ENCODE results near the gene FBL. TPM values are rescaled to one million over a fixed set of nuclear protein-coding genes. Genes with fewer than 3 reads are reported as not detected.
"Not testable (repeated sequence)": the region's sequence is repeated elsewhere in the genome, so short reads cannot be mapped to it uniquely, and the experiment has no call there.

The FBL gene
- total and polyA plus RNA-seq, 10 of the 15 experiments (the other 5 are each of a cell fraction or from before 2014, with no cell fraction given) = 156 to 1,083 (median 478) TPM

DNA sequence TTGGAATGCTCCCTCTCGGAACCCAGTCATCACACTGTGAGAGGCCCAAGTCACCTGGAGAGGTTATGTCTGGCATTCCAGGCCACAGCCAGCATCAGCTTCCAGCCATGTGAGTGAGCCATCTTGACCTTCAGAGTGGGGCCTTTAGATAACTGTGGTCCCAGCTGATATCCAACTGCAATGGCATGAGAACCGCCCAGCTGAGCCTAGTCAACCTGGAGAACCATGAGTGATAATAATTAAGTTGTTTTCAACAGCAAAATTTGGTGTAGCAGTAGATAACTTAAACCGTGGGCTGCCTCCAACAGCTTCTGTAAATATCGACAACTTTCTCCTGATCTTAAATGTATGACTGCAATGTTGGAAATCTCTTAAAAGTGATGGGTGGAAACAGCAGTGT, 36.8 kb downstream of the FBL start:
- Histone ChIP-seq H3K36me3 (ENCODE audit: control insufficient read depth in 2 of 2, insufficient read depth in 2 of 2, low read length in 1 of 2) (no peaks in the 10 kb centered on the region), H3K9ac (ENCODE audit: control insufficient read depth, insufficient read depth, low read length) (no peak overlapping the region), H3K27me3 (replicated peaks in 1 of 2; ENCODE audit: control insufficient read depth in 2 of 2, insufficient read depth in 2 of 2, low read length in 1 of 2) (no peaks in the 10 kb centered on the region), H4K20me1 (ENCODE audit: control insufficient read depth, insufficient read depth) (no peaks in the 10 kb centered on the region), H2AFZ (ENCODE audit: control insufficient read depth, low read depth, low read length) (no peak overlapping the region), H3K27ac (ENCODE audit: control insufficient read depth, insufficient read depth) (no peak overlapping the region), H3K4me2 (ENCODE audit: control insufficient read depth, insufficient read depth) (no peak overlapping the region), H3K9me3 (replicated peaks; ENCODE audit: control insufficient read depth, insufficient read depth, low read length) (no peaks in the 10 kb centered on the region; the same call in 2 of the 3 replicates), H3K4me1 (ENCODE audit: control insufficient read depth, insufficient read depth, low read length) (no peaks in the 10 kb centered on the region), H3K79me2 (ENCODE audit: control insufficient read depth, insufficient read depth, low read length) (no peaks in the 10 kb centered on the region), H3K4me3 (no peak overlapping the region)
- no peak for ATAC-seq
- POLR2A ChIA-PET = interaction anchor here (1.4 kb wide), 1 partner anchor 13 kb away, joined by 3 read pairs; no protein-coding TSS in a partner anchor
- BruUV-seq (replicated peaks) = no TSS peak
- SMC1A ChIA-PET (ENCODE audit: uncharacterized antibody, unreplicated experiment) = interaction anchor here (1.4 to 3.4 kb wide), 3 partner anchors 17 to 135 kb away, joined by 3 to 22 read pairs (median 5); no protein-coding TSS in a partner anchor
- DNase-seq (ENCODE audit: low read depth, low spot score) = no peak
- TF ChIP-seq, protein P1, sequence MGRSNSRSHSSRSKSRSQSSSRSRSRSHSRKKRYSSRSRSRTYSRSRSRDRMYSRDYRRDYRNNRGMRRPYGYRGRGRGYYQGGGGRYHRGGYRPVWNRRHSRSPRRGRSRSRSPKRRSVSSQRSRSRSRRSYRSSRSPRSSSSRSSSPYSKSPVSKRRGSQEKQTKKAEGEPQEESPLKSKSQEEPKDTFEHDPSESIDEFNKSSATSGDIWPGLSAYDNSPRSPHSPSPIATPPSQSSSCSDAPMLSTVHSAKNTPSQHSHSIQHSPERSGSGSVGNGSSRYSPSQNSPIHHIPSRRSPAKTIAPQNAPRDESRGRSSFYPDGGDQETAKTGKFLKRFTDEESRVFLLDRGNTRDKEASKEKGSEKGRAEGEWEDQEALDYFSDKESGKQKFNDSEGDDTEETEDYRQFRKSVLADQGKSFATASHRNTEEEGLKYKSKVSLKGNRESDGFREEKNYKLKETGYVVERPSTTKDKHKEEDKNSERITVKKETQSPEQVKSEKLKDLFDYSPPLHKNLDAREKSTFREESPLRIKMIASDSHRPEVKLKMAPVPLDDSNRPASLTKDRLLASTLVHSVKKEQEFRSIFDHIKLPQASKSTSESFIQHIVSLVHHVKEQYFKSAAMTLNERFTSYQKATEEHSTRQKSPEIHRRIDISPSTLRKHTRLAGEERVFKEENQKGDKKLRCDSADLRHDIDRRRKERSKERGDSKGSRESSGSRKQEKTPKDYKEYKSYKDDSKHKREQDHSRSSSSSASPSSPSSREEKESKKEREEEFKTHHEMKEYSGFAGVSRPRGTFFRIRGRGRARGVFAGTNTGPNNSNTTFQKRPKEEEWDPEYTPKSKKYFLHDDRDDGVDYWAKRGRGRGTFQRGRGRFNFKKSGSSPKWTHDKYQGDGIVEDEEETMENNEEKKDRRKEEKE (IDR thresholded peaks at IDR 0.05) = no peak
- TF ChIP-seq, protein P2, sequence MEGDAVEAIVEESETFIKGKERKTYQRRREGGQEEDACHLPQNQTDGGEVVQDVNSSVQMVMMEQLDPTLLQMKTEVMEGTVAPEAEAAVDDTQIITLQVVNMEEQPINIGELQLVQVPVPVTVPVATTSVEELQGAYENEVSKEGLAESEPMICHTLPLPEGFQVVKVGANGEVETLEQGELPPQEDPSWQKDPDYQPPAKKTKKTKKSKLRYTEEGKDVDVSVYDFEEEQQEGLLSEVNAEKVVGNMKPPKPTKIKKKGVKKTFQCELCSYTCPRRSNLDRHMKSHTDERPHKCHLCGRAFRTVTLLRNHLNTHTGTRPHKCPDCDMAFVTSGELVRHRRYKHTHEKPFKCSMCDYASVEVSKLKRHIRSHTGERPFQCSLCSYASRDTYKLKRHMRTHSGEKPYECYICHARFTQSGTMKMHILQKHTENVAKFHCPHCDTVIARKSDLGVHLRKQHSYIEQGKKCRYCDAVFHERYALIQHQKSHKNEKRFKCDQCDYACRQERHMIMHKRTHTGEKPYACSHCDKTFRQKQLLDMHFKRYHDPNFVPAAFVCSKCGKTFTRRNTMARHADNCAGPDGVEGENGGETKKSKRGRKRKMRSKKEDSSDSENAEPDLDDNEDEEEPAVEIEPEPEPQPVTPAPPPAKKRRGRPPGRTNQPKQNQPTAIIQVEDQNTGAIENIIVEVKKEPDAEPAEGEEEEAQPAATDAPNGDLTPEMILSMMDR (IDR thresholded peaks at IDR 0.05 in 2 of 3, conservative IDR thresholded peaks at IDR 0.05 in 1 of 3; ENCODE audit: control insufficient read depth in 2 of 3, extremely low read depth in 1 of 3, insufficient read depth in 1 of 3, low read depth in 3 of 3, low read length in 3 of 3) = no peak
- TF ChIP-seq, protein P3, sequence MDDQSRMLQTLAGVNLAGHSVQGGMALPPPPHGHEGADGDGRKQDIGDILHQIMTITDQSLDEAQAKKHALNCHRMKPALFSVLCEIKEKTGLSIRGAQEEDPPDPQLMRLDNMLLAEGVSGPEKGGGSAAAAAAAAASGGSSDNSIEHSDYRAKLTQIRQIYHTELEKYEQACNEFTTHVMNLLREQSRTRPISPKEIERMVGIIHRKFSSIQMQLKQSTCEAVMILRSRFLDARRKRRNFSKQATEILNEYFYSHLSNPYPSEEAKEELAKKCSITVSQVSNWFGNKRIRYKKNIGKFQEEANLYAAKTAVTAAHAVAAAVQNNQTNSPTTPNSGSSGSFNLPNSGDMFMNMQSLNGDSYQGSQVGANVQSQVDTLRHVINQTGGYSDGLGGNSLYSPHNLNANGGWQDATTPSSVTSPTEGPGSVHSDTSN (IDR thresholded peaks at IDR 0.05; ENCODE audit: insufficient replicate concordance, low read depth, low read length) = no peak
- WGBS (ENCODE audit: insufficient coverage, insufficient replicate concordance, low lambda C conversion rate, missing lambda C conversion rate) = 73% methylated on average over 4 of the region's 4 CpGs
- RAD21 ChIA-PET (ENCODE audit: unreplicated experiment) = no interaction called here
- no peak for FAIRE-seq
- intact Hi-C loops (cut with micrococcal nuclease; ENCODE audit: unreplicated experiment) (no loop called here), in situ Hi-C loops (cut with MboI) (no loop called here)
- CTCF ChIA-PET = interaction anchor here (1.0 to 1.9 kb wide), 4 partner anchors 17 to 35 kb away, joined by 3 to 13 read pairs (median 9); no protein-coding TSS in a partner anchor

DNA sequence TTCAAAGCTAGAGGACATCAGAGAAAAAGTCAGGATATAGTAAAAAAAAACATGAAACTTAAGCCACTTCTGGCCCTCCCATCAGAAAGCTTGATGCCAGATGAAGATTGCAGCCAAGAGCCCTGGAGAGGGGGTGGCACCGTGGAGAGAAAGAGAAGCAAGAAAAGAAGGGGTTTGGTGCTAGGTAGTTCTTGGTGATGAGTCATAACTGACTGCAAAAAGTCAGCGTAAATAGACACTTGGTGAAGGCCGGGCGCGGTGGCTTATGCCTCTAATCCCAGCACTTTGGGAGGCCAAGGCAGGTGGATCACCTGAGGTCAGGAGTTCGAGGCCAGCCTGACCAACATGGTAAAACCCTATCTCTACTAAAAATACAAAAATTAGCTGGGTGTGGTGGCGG, 37.5 kb downstream of the FBL start:
- RAD21 ChIA-PET (ENCODE audit: unreplicated experiment); H3K79me2 ChIP-seq (ENCODE audit: control insufficient read depth, insufficient read depth, low read length); H3K4me3 ChIP-seq; H3K4me1 ChIP-seq (ENCODE audit: control insufficient read depth, insufficient read depth, low read length); in situ Hi-C loops (cut with MboI); H3K9ac ChIP-seq (ENCODE audit: control insufficient read depth, insufficient read depth, low read length); H3K4me2 ChIP-seq (ENCODE audit: control insufficient read depth, insufficient read depth); FAIRE-seq; H3K27ac ChIP-seq (ENCODE audit: control insufficient read depth, insufficient read depth); ATAC-seq; H4K20me1 ChIP-seq (ENCODE audit: control insufficient read depth, insufficient read depth); H2AFZ ChIP-seq (ENCODE audit: control insufficient read depth, low read depth, low read length); H3K27me3 ChIP-seq (replicated peaks in 1 of 2; ENCODE audit: control insufficient read depth in 2 of 2, insufficient read depth in 2 of 2, low read length in 1 of 2); intact Hi-C loops (cut with micrococcal nuclease; ENCODE audit: unreplicated experiment); BruUV-seq (replicated peaks); DNase-seq (ENCODE audit: low read depth, low spot score); H3K36me3 ChIP-seq (ENCODE audit: control insufficient read depth in 2 of 2, insufficient read depth in 2 of 2, low read length in 1 of 2); H3K9me3 ChIP-seq (replicated peaks; ENCODE audit: control insufficient read depth, insufficient read depth, low read length): not testable (repeated sequence)
- WGBS (ENCODE audit: insufficient coverage, insufficient replicate concordance, low lambda C conversion rate, missing lambda C conversion rate) = 17% methylated on average over 7 of the region's 7 CpGs
- ChIA-PET SMC1A (ENCODE audit: uncharacterized antibody, unreplicated experiment) (interaction anchor here (1.4 to 3.4 kb wide), 3 partner anchors 16 to 135 kb away, joined by 3 to 22 read pairs (median 5); no protein-coding TSS in a partner anchor), CTCF (interaction anchor here (0.8 to 1.9 kb wide), 6 partner anchors 17 to 43 kb away, joined by 3 to 13 read pairs (median 4); no protein-coding TSS in a partner anchor), POLR2A (interaction anchor here (1.4 kb wide), 1 partner anchor 13 kb away, joined by 3 read pairs; no protein-coding TSS in a partner anchor)

Data from GM12878 (cell line).